Measurements from ENCODE around the gene ESM1.

GRCh38 chr5:54956922-54957321 is 28.5 kb downstream of the ESM1 start:
- TF ChIP-seq CTCF (IDR thresholded peaks at IDR 0.05): no peak
- no peak for TF ChIP-seq POLR2A (IDR thresholded peaks at IDR 0.05)
- TF ChIP-seq POLR2AphosphoS5 (IDR thresholded peaks at IDR 0.05; ENCODE audit: insufficient read depth in 1 of 2, low read depth in 1 of 2): no peak
